ENCODE measurements around the gene SEC14L6.
"Not testable (repeated sequence)": the region's sequence is repeated elsewhere in the genome, so short reads cannot be mapped to it uniquely, and the experiment has no call there.

The SEC14L6 gene

GRCh38 chr22:30546616-30547015 lies at the start of gene SEC14L6:
TSS of gene SEC14L6 (minus strand) at chr22:30546741. CDS start at chr22:30546682, 59 bp downstream.
- DNase-seq (ENCODE audit: low spot score): no peak

GRCh38 chr22:30596199-30596598 lies 49.7 kb upstream of the SEC14L6 start:
- DNase-seq (ENCODE audit: low spot score): no peak

GRCh38 chr22:30592360-30592713 lies 45.8 kb upstream of the SEC14L6 start:
- not testable (repeated sequence) for DNase-seq (ENCODE audit: low spot score)

GRCh38 chr22:30591588-30592359 lies 45.2 kb upstream of the SEC14L6 start, which contains the start of gene PES1:
TSS of gene PES1 (minus strand) at chr22:30591910. CDS start at chr22:30591833, 77 bp downstream.
- DNase-seq (ENCODE audit: low spot score): peak; percentile 97

GRCh38 chr22:30591191-30591587 lies 44.6 kb upstream of the SEC14L6 start:
- no peak for DNase-seq (ENCODE audit: low spot score)

- DNase-seq (ENCODE audit: low spot score): no peak
Measured at GRCh38 chr22:30586414-30586813, 39.9 kb upstream of the SEC14L6 start.

- DNase-seq (ENCODE audit: low spot score): no peak
Measured at GRCh38 chr22:30584441-30584840, 37.9 kb upstream of the SEC14L6 start.

- DNase-seq (ENCODE audit: low spot score): peak; percentile 71
Measured at GRCh38 chr22:30582788-30583545, 36.4 kb upstream of the SEC14L6 start.

GRCh38 chr22:30582051-30582450 lies 35.5 kb upstream of the SEC14L6 start:
- DNase-seq (ENCODE audit: low spot score): no peak

- DNase-seq (ENCODE audit: low spot score): no peak
Measured at GRCh38 chr22:30580896-30581295, 34.4 kb upstream of the SEC14L6 start.

GRCh38 chr22:30578481-30578880 lies 31.9 kb upstream of the SEC14L6 start:
- no peak for DNase-seq (ENCODE audit: low spot score)

- DNase-seq (ENCODE audit: low spot score): no peak
Measured at GRCh38 chr22:30575859-30576258, 29.3 kb upstream of the SEC14L6 start.

- DNase-seq (ENCODE audit: low spot score): peak; percentile 44
Measured at GRCh38 chr22:30574997-30575671, 28.6 kb upstream of the SEC14L6 start.

- DNase-seq (ENCODE audit: low spot score): peak; percentile 88
Measured at GRCh38 chr22:30574095-30574981, 27.8 kb upstream of the SEC14L6 start, which contains the start of gene GAL3ST1. TSS of gene GAL3ST1 (minus strand) at chr22:30574665. CDS start at chr22:30557392, 17,273 bp downstream.

- DNase-seq (ENCODE audit: low spot score): peak; percentile 27
Measured at GRCh38 chr22:30573594-30574094, 27.1 kb upstream of the SEC14L6 start.

- DNase-seq (ENCODE audit: low spot score): peak; percentile 71
Measured at GRCh38 chr22:30572840-30573593, 26.5 kb upstream of the SEC14L6 start.

GRCh38 chr22:30572210-30572609 lies 25.7 kb upstream of the SEC14L6 start:
- DNase-seq (ENCODE audit: low spot score): no peak

- no peak for DNase-seq (ENCODE audit: low spot score)
Measured at GRCh38 chr22:30569674-30570202, 23.2 kb upstream of the SEC14L6 start.

- DNase-seq (ENCODE audit: low spot score): no peak
Measured at GRCh38 chr22:30568137-30568805, 21.7 kb upstream of the SEC14L6 start.

GRCh38 chr22:30567277-30567676 lies 20.7 kb upstream of the SEC14L6 start:
- DNase-seq (ENCODE audit: low spot score): not testable (repeated sequence)

Measured in pons (tissue), 1 donor.